Lower lobe of right lung (tissue), 2 donors: Measurements from ENCODE around the gene PPP1R14C. TPM values are rescaled to one million over a fixed set of nuclear protein-coding genes. Genes with fewer than 3 reads are reported as not detected.

Source experiments
- ATAC-seq, 2 donors: fragments of 200-7000 bp; cut with Tn5 transposase; one replicate each; pipeline ENCODE4 v1.9.1; 2020 to 2022; ENCODE audit warnings: mild to moderate bottlenecking in 2 of 2, moderate library complexity in 2 of 2
- DNase-seq: peaks from one replicate; pipeline ENCODE4 v3.0.0-alpha.2; 2020
- H3K27ac ChIP-seq: fragments of 200-600 bp; one replicate; pipeline ENCODE4 v1.8.0; 2022
- H3K27me3 ChIP-seq: fragments of 200-600 bp; one replicate; pipeline ENCODE4 v1.8.0; 2022; ENCODE audit warnings: low read depth
- H3K36me3 ChIP-seq: fragments of 200-600 bp; one replicate; pipeline ENCODE4 v1.8.0; 2022; ENCODE audit warnings: mild to moderate bottlenecking
- H3K4me1 ChIP-seq: fragments of 200-600 bp; one replicate; pipeline ENCODE4 v1.8.0; 2022
- H3K4me3 ChIP-seq: fragments of 200-600 bp; one replicate; pipeline ENCODE4 v1.8.0; 2022; ENCODE audit warnings: mild to moderate bottlenecking
- H3K9me3 ChIP-seq: fragments of 200-600 bp; one replicate; pipeline ENCODE4 v1.8.0; 2022
- intact Hi-C: fragments of 100-400 bp; cut with DNase I; formaldehyde crosslinking; loops from one replicate; pipeline ENCODE4 v1.11.0; 2022
- total RNA-seq: library from RNA; stranded (reverse); fragmentation: NEBNext Ultra II Directional; extraction: Animal tissue kit (Norgen Biotek cat#: 25700); gene quantifications from one replicate; pipeline ENCODE4 v1.2.1, GENCODE V29; 2021
- TF ChIP-seq, protein P1 (sequence below): fragments of 200-600 bp; IDR thresholded peaks from one replicate; pipeline ENCODE4 v1.8.0; 2022; ENCODE audit warnings: antibody characterized with exemption, mild to moderate bottlenecking
- donor health status: DM: no; HTN: yes; CAD: no; lungs with severe emphysema.

The PPP1R14C gene
- total RNA-seq, 1 donor from 2014 or later, result 15.4 TPM

DNA sequence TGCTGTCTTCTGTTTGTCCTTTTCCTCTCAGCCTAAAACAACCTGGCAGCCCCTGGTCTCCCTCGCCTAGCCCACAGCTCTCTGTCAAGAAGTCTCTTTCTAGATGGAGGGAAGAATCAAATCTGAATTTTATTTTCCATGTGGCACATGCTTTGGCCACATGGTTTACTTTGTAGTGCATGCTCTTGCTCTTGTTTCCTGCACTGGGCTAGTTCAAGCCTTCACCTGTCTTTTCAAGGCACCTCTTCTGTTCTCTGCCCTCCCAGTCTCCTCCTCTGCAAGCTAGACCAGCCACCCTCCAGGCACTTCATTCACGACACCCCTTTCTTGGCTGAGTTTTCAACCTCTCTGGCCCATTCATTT lies 7.6 kb downstream of the PPP1R14C start:
- Histone ChIP-seq H3K27me3 (peaks cover 7% of the 10 kb centered on the region), H3K9me3 (no peaks in the 10 kb centered on the region), H3K27ac (no peak overlapping the region), H3K36me3 (no peaks in the 10 kb centered on the region), H3K4me1 (peaks cover 20% of the 10 kb centered on the region), H3K4me3 (no peak overlapping the region)
- intact Hi-C loops, result no loop called here
- DNase-seq (no peak), ATAC-seq (no peak)
- TF ChIP-seq, protein P1, sequence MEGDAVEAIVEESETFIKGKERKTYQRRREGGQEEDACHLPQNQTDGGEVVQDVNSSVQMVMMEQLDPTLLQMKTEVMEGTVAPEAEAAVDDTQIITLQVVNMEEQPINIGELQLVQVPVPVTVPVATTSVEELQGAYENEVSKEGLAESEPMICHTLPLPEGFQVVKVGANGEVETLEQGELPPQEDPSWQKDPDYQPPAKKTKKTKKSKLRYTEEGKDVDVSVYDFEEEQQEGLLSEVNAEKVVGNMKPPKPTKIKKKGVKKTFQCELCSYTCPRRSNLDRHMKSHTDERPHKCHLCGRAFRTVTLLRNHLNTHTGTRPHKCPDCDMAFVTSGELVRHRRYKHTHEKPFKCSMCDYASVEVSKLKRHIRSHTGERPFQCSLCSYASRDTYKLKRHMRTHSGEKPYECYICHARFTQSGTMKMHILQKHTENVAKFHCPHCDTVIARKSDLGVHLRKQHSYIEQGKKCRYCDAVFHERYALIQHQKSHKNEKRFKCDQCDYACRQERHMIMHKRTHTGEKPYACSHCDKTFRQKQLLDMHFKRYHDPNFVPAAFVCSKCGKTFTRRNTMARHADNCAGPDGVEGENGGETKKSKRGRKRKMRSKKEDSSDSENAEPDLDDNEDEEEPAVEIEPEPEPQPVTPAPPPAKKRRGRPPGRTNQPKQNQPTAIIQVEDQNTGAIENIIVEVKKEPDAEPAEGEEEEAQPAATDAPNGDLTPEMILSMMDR, result no peak

DNA sequence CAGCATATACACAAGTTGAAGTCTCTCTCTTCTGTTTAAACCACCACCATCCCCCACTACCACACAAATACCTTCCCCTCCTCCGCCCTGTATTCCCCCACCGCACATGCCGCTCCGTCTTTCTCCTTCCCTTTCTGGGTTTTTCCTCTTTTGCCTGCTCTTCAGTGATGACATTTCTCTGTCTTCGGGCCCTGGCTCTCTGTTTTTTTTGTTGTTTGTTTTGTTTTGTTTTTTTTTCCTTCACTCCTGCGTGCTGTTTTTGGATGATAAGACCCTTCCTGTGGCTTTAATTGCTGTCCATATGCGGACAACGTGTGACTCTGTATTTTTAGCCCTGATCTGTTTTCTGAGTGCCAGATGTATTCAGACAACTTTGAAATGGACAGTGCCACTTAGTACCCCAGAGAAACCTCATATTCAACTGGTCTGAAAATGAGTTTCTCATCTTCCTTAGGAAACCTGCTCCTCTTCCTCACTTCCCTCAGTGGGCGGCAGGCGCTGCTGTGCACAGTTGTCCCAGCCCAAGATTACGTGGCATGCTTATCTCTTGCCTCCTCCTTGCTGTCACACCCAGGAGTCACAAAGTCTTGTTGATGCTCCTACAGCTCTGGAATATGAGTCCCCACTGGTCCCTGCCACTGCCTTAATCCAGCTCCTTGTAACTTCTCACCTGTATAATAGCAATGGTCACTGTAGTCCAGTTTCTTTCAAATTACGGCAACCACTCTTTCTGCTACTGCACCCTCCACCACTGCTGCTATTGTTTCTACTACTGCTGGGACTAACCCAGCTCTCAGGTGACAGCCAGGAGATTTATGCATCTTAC lies 8.2 kb downstream of the PPP1R14C start:
- H3K36me3 ChIP-seq, result no peaks in the 10 kb centered on the region
- no peaks in the 10 kb centered on the region for H3K9me3 ChIP-seq
- intact Hi-C loops, result no loop called here
- H3K27ac ChIP-seq, result no peak overlapping the region
- TF ChIP-seq, protein P1, result no peak
- DNase-seq (no peak), ATAC-seq (no peak)
- peaks cover 5% of the 10 kb centered on the region for H3K27me3 ChIP-seq
- H3K4me1 ChIP-seq, result peaks cover 14% of the 10 kb centered on the region
- no peak overlapping the region for H3K4me3 ChIP-seq

DNA sequence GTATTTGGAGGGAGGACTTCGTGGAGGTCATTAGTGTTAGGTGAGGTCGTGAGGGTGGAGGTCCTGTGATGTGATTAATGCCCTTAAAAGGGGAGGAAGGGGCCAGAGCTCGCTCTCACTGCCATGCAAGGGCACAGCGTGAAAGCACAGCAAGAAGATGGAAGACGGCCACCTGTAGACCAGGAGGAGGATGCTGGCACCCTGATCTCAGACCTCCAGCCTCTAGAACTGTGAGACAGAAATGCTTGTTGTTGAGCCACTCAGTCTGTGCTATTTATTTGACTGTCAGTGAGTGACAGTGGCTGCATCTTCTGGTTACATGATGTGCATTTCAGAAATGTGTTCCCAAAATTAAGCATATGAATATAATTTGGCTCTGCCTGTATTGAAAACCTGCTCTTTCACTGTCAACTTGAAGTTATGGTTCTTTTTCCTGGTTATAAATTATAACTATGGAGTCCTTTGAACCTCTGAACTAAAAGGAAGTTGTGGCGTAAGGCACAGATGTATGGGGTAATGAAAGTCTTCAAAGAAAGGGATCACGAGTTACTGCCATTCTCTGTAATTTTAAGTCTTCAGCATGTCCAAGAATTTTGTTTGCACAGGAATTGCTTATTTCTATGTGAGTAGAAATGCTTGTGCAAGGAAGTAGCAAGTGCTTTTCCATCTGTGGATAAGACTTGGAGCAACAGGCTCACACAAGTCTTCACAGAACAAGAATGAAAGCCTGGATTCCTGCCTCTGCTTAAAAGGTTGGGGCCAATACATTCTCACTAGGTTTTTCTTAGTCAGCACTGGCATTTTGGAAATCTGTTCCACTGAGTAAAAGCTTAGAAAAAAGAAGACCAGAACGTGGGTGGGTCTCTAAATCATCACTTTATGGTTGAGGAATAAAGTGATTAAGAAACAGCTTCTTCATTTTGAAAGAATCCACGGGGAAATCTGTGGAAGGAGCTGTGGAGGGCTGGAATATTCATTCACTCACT lies 10.3 kb downstream of the PPP1R14C start:
- peaks cover 12% of the 10 kb centered on the region for H3K4me1 ChIP-seq
- no peaks in the 10 kb centered on the region for H3K9me3 ChIP-seq
- H3K36me3 ChIP-seq, result no peaks in the 10 kb centered on the region
- ATAC-seq (peak in 1 of 2 donors; percentile 35), DNase-seq (no peak)
- H3K27me3 ChIP-seq, result peaks cover 4% of the 10 kb centered on the region
- intact Hi-C loops, result no loop called here
- TF ChIP-seq, protein P1, result no peak
- no peak overlapping the region for H3K4me3 ChIP-seq
- H3K27ac ChIP-seq, result no peak overlapping the region

DNA sequence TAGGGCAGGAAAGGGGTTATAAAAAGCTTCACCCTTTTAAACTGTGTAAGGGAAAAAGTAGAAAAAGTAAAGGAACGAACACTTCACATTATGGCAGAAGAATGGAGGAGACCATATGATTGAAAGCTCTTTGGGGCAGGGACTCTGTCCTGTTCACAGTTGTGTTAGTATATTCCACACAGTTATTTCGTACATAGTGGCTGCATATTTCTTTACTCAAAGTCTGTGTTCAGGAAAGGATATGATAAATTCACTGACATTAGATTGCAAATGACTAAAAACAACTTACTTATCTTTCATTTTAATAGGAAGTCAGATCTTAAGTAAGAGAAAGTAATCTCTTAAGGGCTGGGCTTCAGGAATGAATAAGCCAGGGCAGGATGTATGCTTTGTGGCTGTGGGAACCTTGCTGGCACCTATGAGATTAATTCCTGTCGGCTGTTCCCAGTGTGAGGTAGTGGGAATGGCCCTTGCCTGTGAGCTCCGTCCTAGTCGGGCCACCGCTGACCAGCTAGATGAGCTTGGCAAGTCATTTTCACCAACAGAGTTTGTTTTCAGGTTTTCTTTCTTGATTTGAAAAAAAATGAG lies 11.2 kb downstream of the PPP1R14C start:
- intact Hi-C loops, result no loop called here
- Histone ChIP-seq H3K36me3 (no peaks in the 10 kb centered on the region), H3K4me1 (peaks cover 12% of the 10 kb centered on the region), H3K27ac (no peak overlapping the region), H3K9me3 (no peaks in the 10 kb centered on the region), H3K27me3 (peaks cover 4% of the 10 kb centered on the region), H3K4me3 (no peak overlapping the region)
- TF ChIP-seq, protein P1, result no peak
- peak in 1 of 2 donors; percentile 46 for ATAC-seq
- DNase-seq, result no peak

DNA sequence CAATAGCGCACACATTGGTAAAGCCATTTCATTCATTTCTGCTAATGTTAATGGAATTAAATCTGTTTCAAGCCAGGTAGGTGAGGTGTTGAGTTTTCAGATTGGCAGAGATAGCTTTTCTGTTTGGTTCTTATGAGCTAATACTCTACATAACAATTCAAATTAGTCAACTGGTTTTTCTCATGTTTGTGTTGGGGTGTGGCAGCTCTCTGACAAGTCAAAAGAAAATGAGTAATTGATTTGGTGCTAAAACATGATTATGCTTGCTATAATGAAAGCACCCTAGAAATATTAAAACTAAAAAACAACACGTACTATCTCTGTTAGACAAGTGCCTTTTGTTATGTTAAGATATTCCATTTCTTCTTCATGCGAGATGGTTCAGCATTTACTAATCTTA lies 13.6 kb downstream of the PPP1R14C start:
- no peak overlapping the region for H3K27ac ChIP-seq
- intact Hi-C loops, result no loop called here
- H3K9me3 ChIP-seq, result no peaks in the 10 kb centered on the region
- no peak for ATAC-seq
- TF ChIP-seq, protein P1, result no peak
- DNase-seq, result no peak
- no peaks in the 10 kb centered on the region for H3K36me3 ChIP-seq
- H3K4me1 ChIP-seq, result peaks cover 12% of the 10 kb centered on the region
- peaks cover 4% of the 10 kb centered on the region for H3K27me3 ChIP-seq
- no peak overlapping the region for H3K4me3 ChIP-seq
